ENCODE results near the gene IRS1.

Gene IRS1

GRCh38 chr2:226687641-226688253, 111.9 kb downstream of the IRS1 start:
- no peak for ATAC-seq

- no peak for ATAC-seq
Measured at GRCh38 chr2:226684563-226684959, 115.1 kb downstream of the IRS1 start.

DNA sequence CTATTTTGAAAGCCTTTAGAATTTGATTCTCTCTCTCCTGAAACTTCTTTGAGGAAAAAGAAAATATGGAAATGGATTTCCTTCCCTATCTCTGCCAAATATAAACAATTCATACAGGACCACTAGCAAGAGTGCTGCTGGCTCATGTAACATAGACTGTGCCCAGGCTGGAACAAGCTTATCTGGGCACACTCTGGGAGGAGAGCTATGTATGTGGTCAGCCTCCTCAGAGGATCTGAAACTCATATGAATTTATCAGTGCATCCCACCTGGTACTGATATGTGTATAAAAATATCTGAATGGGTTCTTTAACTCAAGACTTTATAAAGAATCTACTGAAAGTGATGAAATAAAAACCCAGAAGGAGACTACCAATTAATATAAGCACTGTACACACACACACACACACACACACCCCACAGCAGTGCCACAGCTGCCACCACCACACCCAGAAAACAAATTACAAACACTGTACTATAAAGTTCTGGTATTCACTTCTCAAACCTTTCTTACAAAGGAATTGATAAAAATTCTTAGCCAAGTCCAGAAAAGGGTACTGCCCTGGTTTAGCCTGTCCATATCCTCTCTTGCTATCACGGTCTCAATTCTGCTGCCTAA, 115.6 kb downstream of the IRS1 start:
- ATAC-seq, result no peak

- ATAC-seq, result no peak
Measured at GRCh38 chr2:226683196-226683595, 116.4 kb downstream of the IRS1 start.

Data from activated CD4-positive, CD25-positive, alpha-beta regulatory T cell treated with anti-CD3 and anti-CD28 coated beads, Interleukin-2, amount 50 U/mL, for 24 hours (primary cell).